SK-N-SH (cell line): ENCODE measurements around the gene SLC66A1. TPM values are rescaled to one million over a fixed set of nuclear protein-coding genes. Genes with fewer than 3 reads are reported as not detected.

Source experiments
- CTCF ChIA-PET: fragments of 300-600, 350-600 bp; formaldehyde crosslinking; extraction: SDS; loops from one replicate; lab custom pipeline; 2021; lab: Yijun Ruan, JAX
- POLR2A ChIA-PET: fragments of 350-600 bp; sonication (Branson Sonifier 250); formaldehyde crosslinking; extraction: SDS; loops from one replicate; lab custom pipeline; 2020; ENCODE audit warnings: antibody characterized with exemption, inconsistent platforms; lab: Yijun Ruan, JAX
- DNase-seq: peaks from one replicate; pipeline ENCODE4 v3.0.0; 2012
- H2AFZ ChIP-seq: fragments of 200-600 bp; sonication (generic); 2 replicates; pipeline ENCODE4 v1.8.1; 2016; ENCODE audit warnings: antibody characterized with exemption, mild to moderate bottlenecking, low read depth
- H3F3A ChIP-seq: fragments of 200-600 bp; sonication (generic); replicated peaks from 2 replicates; pipeline ENCODE3; 2016; ENCODE audit warnings: antibody characterized with exemption, mild to moderate bottlenecking; ENCODE audit not compliant: insufficient read depth
- H3K27ac ChIP-seq, 2 experiments: fragments of 200-500 bp in 1 of 2; fragments of 200-600 bp in 1 of 2; sonication (Bioruptor generic) in 1 of 2; sonication (generic), shearing (Covaris generic) in 1 of 2; 2 replicates each; pipeline versions ENCODE4 v1.5.1 to v1.6.1; 2014 to 2016; ENCODE audit warnings: low read depth in 2 of 2, inconsistent platforms in 1 of 2, low read length in 1 of 2, mild to moderate bottlenecking in 1 of 2, mixed read lengths in 1 of 2
- H3K27me3 ChIP-seq: fragments of 200-600 bp; sonication (generic), shearing (Covaris generic); 2 replicates; pipeline ENCODE4 v1.6.1; 2016; ENCODE audit warnings: mixed run types; ENCODE audit not compliant: insufficient read depth
- H3K36me3 ChIP-seq, 2 experiments: fragments of 200-500 bp in 1 of 2; fragments of 200-600 bp in 1 of 2; sonication (Bioruptor generic) in 1 of 2; sonication (generic) in 1 of 2; replicated peaks in 1 of 2; 2 replicates each; pipeline versions ENCODE3 to v1.5.1; 2014 to 2016; ENCODE audit warnings: low read length in 1 of 2, mild to moderate bottlenecking in 1 of 2; ENCODE audit not compliant: insufficient read depth in 2 of 2, control insufficient read depth in 1 of 2
- H3K4me1 ChIP-seq, 2 experiments: fragments of 200-500 bp in 1 of 2; fragments of 200-600 bp in 1 of 2; sonication (Bioruptor generic) in 1 of 2; sonication (generic), shearing (Covaris generic) in 1 of 2; 2 replicates each; pipeline versions ENCODE4 v1.5.1 to v1.6.1; 2014 to 2016; ENCODE audit warnings: low read depth in 1 of 2, low read length in 1 of 2, mixed run types in 1 of 2; ENCODE audit not compliant: insufficient read depth in 2 of 2, control insufficient read depth in 1 of 2
- H3K4me2 ChIP-seq: fragments of 200-600 bp; sonication (generic), shearing (Covaris generic); 2 replicates; pipeline ENCODE4 v1.6.1; 2017; ENCODE audit warnings: mixed run types
- H3K4me3 ChIP-seq, 2 experiments: fragments of 200-500 bp in 1 of 2; fragments of 200-600 bp in 1 of 2; sonication (Bioruptor generic) in 1 of 2; sonication (generic), shearing (Covaris generic) in 1 of 2; 2 replicates each; pipeline versions ENCODE4 v1.5.1 to v1.8.1; 2014 to 2016; ENCODE audit warnings: low read depth in 2 of 2, inconsistent platforms in 1 of 2, low read length in 1 of 2, mild to moderate bottlenecking in 1 of 2, mixed read lengths in 1 of 2, moderate library complexity in 1 of 2
- H3K79me2 ChIP-seq: fragments of 200-600 bp; sonication (generic); 2 replicates; pipeline ENCODE4 v1.8.1; 2017; ENCODE audit warnings: mild to moderate bottlenecking; ENCODE audit not compliant: insufficient read depth
- H3K9ac ChIP-seq: fragments of 200-600 bp; sonication (generic); 2 replicates; pipeline ENCODE4 v1.6.1; 2017; ENCODE audit warnings: mixed run types
- H3K9me2 ChIP-seq: fragments of 200-600 bp; sonication (generic); 2 replicates; pipeline ENCODE4 v1.6.1; 2017; ENCODE audit warnings: mixed run types
- H3K9me3 ChIP-seq: fragments of 200-600 bp; sonication (generic); 2 replicates; pipeline ENCODE4 v1.6.1; 2017; ENCODE audit warnings: mixed run types, mild to moderate bottlenecking, moderate library complexity
- H4K20me1 ChIP-seq: fragments of 200-600 bp; sonication (generic); 2 replicates; pipeline ENCODE4 v1.6.1; 2017; ENCODE audit warnings: mild to moderate bottlenecking, mixed run types; ENCODE audit not compliant: insufficient read depth
- EP300 ChIP-seq, 2 experiments: IDR thresholded peaks; 2 replicates each; pipeline versions ENCODE4 v1.4.0 to v1.6.1; 2012; ENCODE audit warnings: borderline replicate concordance in 1 of 2, low read depth in 1 of 2, low read length in 1 of 2
- GABPA ChIP-seq: IDR thresholded peaks from 2 replicates; pipeline ENCODE4 v1.4.0; 2012; ENCODE audit warnings: low read depth, mild to moderate bottlenecking
- TEAD4 ChIP-seq: IDR thresholded peaks from 2 replicates; pipeline ENCODE4 v1.4.0; 2012; ENCODE audit warnings: mild to moderate bottlenecking, borderline replicate concordance; ENCODE audit not compliant: insufficient read depth
- USF2 ChIP-seq: fragments of 150-350 bp; IDR thresholded peaks from 2 replicates; pipeline ENCODE4 v1.6.1; 2017; ENCODE audit warnings: antibody characterized with exemption, low read length, low read depth, borderline replicate concordance
- WGBS: methylation state at CpG from one replicate; pipeline ENCODE4 v1.1.6; 2017; ENCODE audit warnings: low lambda C conversion rate; 5-methylcytosine and 5-hydroxymethylcytosine counted together
- polyA plus RNA-seq, 3 experiments: library from polyadenylated mRNA; depleted of rRNA; stranded (reverse); fragments of >200 nt; gene quantifications; 2 replicates each; pipeline ENCODE4 v1.2.3, GENCODE V29; 2012
- TF ChIP-seq, protein P1 (sequence below): fragments of 200-600 bp; sonication (generic); IDR thresholded peaks from 2 replicates; pipeline ENCODE4 v1.6.1; 2017; ENCODE audit warnings: antibody characterized with exemption, mild to moderate bottlenecking, moderate library complexity

SLC66A1 gene
- polyA plus RNA-seq, 1 of the 3 experiments (the other 2 are of a cell fraction): 16.9 TPM

DNA sequence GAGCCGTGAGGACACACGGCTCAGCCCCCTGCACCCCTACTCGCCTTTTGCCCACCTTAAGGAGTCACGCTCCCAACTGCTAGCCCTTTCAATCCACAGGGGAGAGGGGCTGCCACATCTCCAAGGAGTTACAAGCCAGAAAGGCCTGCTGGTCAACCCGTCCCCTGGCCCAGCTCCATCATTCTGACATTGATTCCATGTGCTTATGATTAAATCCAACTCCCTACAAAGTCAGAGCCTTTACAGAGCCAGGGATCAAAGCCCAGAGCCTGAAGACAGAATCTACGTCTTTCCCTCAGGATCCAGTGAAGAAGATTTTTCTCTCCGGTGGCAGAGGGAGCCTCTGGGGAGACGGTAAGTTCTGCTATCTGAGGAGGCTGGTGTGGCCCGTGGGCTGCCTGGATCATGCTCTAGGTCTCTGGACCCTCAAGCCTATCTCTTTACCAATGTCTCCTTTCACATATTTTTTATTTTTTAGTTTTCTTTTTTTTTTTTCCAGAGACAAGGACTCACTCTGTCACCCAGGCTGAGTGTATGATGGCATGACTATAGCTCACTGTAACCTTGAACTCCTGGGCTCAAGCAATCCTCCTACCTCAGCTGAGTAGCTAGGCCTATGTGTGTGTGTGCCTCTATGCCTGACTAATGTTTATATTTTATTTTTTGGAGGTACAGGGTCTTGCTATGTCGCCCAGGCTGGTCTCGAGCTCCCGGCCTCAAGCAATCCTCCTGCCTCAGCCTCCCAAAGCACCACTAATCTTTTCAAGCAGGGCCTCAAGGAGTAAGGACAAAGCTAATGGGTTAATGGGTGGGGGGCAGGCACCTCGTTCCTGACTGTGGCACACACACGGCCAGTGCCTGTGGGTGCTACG is 61.3 kb downstream of the SLC66A1 start (continued):
- TF ChIP-seq EP300 (IDR thresholded peaks at IDR 0.05; ENCODE audit: borderline replicate concordance in 1 of 2, low read depth in 1 of 2, low read length in 1 of 2): 0 out of 4 replicates have a peak, but pooled peaks of 1 of the 2 experiments have one; percentile 33
- TF ChIP-seq, all 33 proteins: peak for 1

DNA sequence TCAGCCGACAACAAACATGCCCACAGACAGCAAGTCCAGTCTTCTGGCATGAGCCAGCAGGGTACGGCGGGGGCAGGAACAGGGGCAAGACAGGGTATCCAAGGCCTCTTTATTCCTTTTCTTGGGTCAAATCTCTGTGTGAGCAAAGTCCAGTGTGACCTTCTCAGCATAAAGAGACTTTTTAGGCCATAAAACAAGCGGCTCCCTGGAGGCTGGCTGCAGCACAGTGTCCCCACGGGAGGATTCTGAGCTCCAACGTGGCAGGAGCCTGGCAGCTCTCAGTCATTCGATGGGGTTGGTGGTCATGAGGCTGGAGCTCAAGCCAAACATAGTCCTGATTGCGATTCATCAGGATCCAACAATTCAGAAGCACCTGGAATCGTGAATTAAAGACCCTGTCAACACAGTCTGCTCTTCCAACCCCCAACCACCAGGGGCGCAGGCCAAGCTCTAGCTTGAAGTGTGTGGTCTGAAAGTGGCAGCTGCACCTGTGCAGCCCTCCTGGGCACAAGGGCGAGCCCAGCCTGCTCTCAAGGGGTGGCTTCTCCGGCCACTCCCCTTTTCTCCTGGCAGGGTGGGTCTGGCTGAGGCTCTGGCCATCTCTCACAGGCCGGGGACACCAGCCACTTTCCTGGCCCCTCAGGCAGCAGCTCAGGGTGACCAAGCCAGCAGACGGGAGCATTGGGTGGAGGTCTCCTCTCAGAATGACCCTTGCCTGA is 62.1 kb downstream of the SLC66A1 start:
- CTCF ChIA-PET: interaction anchor here (1.1 to 11.6 kb wide), 11 partner anchors 9 to 288 kb away, joined by 3 to 93 read pairs (median 4); no protein-coding TSS in a partner anchor
- Histone ChIP-seq H3K36me3 (peaks cover 30 to 57% of the 10 kb centered on the region in 2 experiments), H2AFZ (no peak overlapping the region), H3F3A (no peaks in the 10 kb centered on the region), H3K4me2 (no peak overlapping the region), H4K20me1 (peaks cover 33% of the 10 kb centered on the region; the same call in 1 of the 2 replicates), H3K9me2 (no peaks in the 10 kb centered on the region), H3K4me3 (no peak overlapping the region), H3K27me3 (no peaks in the 10 kb centered on the region), H3K79me2 (peaks cover 28% of the 10 kb centered on the region), H3K9ac (no peak overlapping the region), H3K9me3 (no peaks in the 10 kb centered on the region), H3K27ac (peak overlapping the region in 1 of 2 experiments; percentile 98; a peak in 2 of 4 replicates), H3K4me1 (peaks cover 0 to 62% of the 10 kb centered on the region in 2 experiments; a peak in 2 of 4 replicates)
- WGBS: 88% methylated on average over 10 of the region's 14 CpGs
- no peak for TF ChIP-seq GABPA
- TF ChIP-seq TEAD4: no peak
- TF ChIP-seq, protein P1, sequence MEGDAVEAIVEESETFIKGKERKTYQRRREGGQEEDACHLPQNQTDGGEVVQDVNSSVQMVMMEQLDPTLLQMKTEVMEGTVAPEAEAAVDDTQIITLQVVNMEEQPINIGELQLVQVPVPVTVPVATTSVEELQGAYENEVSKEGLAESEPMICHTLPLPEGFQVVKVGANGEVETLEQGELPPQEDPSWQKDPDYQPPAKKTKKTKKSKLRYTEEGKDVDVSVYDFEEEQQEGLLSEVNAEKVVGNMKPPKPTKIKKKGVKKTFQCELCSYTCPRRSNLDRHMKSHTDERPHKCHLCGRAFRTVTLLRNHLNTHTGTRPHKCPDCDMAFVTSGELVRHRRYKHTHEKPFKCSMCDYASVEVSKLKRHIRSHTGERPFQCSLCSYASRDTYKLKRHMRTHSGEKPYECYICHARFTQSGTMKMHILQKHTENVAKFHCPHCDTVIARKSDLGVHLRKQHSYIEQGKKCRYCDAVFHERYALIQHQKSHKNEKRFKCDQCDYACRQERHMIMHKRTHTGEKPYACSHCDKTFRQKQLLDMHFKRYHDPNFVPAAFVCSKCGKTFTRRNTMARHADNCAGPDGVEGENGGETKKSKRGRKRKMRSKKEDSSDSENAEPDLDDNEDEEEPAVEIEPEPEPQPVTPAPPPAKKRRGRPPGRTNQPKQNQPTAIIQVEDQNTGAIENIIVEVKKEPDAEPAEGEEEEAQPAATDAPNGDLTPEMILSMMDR: peak; percentile 28; the same call in 1 of the 2 replicates
- POLR2A ChIA-PET: no interaction called here
- DNase-seq: no peak

- peaks cover 21% of the 10 kb centered on the region; the same call in 1 of the 2 replicates for H3K79me2 ChIP-seq
- H3F3A ChIP-seq: no peaks in the 10 kb centered on the region
- no peaks in the 10 kb centered on the region for H3K9me3 ChIP-seq
- H3K27ac ChIP-seq: peak overlapping the region in 1 of 2 experiments; percentile 98; a peak in 2 of 4 replicates
- no peak overlapping the region for H2AFZ ChIP-seq
- TF ChIP-seq USF2: no peak
- no peak overlapping the region for H3K4me3 ChIP-seq
- H3K36me3 ChIP-seq: peaks cover 33 to 62% of the 10 kb centered on the region in 2 experiments
- ChIA-PET CTCF (interaction anchor here (1.1 to 11.6 kb wide), 9 partner anchors 9 to 280 kb away, joined by 3 to 93 read pairs (median 9); no protein-coding TSS in a partner anchor), POLR2A (no interaction called here)
- 92% methylated on average over 7 of the region's 8 CpGs for WGBS
- H3K4me2 ChIP-seq: no peak overlapping the region
- no peak for DNase-seq
- peaks cover 27% of the 10 kb centered on the region; the same call in 1 of the 2 replicates for H4K20me1 ChIP-seq
- no peaks in the 10 kb centered on the region for H3K27me3 ChIP-seq
- H3K9me2 ChIP-seq: no peaks in the 10 kb centered on the region
- no peak overlapping the region for H3K9ac ChIP-seq
- peaks cover 0 to 55% of the 10 kb centered on the region in 2 experiments; a peak in 2 of 4 replicates for H3K4me1 ChIP-seq
Measured at GRCh38 chr1:19374926-19375325, 62.8 kb downstream of the SLC66A1 start.
